GM18526 (cell line): ENCODE results near the gene SAG.

Experiments
- POLR2A ChIP-seq: IDR thresholded peaks from 3 replicates; pipeline ENCODE4 v1.6.1; 2011; ENCODE audit not compliant: insufficient read length; ENCODE audit errors: extremely low read depth

The SAG gene

DNA sequence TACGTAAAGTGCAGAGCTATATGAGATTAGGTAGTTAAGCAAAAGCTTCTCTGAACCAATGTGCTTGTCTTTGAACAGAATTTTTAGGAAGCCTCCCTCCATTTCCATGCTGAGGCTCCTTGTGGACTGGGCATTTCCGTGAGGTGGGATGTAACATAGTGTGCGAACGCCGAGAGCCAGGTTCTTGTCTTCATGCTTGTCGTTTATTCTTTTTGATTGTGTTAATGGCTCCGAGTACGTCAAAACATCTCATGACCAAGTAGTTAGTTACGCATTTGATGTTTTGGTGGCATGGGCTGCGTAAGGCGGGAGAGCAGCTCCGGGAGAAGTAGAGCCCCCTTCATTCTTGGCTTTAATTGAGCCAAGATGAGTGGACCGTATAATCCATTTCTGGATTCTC is 79.6 kb downstream of the SAG start:
- no peak for TF ChIP-seq POLR2A

DNA sequence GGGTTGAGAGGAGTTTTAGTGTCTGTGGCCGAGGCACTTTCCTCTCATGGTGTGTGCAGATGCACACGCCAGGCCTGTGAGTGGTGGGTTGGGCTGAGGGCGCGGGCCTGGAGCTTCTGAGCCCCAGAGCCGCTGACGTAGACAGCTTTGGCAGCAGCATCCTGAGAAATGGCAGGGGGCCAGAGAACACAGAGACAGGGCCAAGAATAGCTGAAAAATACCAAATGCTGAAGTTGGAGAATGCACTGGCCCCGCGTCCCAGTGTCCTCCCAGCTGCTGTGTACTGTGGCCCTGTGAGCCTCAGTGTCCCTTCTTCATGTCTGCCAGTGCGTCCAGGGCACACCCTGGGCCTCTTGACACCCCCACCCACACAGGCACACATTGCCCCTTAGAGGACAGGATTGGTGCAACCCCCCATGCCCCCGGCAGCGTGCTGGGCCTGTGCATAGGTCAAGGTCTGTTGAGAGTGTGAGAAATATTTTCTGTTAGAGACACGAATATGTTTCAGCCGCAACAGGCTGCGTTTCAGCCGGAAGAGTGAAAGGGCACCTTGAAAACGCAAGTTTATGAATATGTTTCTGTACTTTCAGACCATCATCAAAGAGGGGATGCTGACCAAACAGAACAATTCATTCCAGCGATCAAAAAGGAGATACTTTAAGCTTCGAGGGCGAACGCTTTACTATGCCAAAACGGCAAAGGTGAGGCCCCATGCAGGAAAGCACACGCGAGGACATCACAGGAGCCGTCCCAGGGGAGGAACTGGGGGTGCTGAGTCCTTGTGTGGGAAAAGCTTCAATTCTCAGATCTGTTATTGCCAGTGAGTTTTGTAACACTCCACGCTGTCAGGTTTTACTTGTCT is 80.3 kb downstream of the SAG start:
- no peak for TF ChIP-seq POLR2A

DNA sequence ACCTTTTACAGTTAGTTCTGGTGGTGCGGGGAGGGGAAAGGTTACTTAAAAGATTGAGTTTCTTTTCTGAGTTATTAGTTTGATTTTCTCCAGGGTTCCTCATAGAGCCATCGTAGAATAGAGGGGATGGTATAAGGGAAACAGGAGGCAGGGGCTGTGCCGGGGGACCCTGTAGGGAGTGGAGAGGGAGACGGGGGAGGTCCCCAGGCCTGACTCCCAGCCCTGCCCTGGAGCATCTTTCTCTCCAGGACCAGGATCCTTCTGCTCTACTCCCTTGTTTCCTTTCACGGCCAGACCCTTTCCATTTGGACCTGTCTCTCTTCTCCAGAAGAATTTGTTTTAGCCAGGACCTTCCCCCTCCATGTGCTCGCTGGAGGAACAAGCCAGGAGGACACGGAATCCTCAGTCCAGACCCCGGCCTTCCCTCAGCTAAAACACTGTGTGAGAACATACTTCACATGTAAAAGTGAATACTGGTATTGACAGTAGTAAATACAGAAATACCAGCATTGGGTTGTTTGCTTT is 82.0 kb downstream of the SAG start:
- no peak for TF ChIP-seq POLR2A

DNA sequence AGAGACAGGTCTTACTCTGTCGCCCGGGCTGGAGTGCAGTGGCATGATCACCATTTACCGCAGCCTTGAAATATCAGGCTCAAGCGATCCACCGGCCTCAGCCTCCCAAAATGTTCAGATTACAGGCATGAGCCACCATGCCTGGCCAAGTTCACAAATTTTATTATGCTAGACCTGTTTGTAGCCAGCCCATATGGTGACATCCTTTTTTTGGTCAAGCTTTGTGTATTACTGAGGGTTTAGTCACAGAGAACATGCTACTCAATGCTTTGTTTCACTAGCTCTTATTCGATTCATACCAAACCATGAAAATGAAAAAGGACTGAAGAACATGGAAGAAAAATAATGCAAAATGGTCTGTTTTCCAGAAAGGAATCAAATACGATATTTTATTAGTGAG is 88.1 kb downstream of the SAG start:
- no peak for TF ChIP-seq POLR2A
